ENCODE data around the gene AKR7A3.
"Not testable (repeated sequence)": the region's sequence is repeated elsewhere in the genome, so short reads cannot be mapped to it uniquely, and the experiment has no call there.

Gene AKR7A3

GRCh38 chr1:19287436-19288185 lies 959 bp downstream of the AKR7A3 start:
- no peak for FAIRE-seq

- FAIRE-seq: not testable (repeated sequence)
Measured at GRCh38 chr1:19285807-19286206, 2.8 kb downstream of the AKR7A3 start.

GRCh38 chr1:19285366-19285765 lies 3.2 kb downstream of the AKR7A3 start:
- not testable (repeated sequence) for FAIRE-seq

DNA sequence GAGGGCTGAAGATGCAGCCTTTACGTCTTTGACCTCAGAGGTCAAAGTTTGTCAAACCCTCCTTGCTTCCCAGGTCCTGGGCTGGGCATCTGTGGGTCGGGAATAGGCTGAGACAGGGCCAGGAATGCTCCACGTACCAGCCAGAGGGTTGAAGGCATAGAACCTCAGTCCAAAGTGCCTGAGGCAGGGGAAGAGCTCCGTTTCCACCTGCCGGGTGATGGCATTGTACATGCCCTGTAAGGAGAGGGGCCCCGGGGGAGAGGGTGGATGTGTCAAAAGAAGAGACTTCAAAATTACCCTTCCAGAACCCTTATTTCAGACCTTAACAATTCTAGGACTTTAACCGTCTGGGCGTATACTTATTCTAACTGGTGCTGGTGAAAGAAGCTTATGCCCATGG lies 3.7 kb downstream of the AKR7A3 start:
- no peak for FAIRE-seq

GRCh38 chr1:19283891-19284290 lies 4.7 kb downstream of the AKR7A3 start:
- no peak for FAIRE-seq

DNA sequence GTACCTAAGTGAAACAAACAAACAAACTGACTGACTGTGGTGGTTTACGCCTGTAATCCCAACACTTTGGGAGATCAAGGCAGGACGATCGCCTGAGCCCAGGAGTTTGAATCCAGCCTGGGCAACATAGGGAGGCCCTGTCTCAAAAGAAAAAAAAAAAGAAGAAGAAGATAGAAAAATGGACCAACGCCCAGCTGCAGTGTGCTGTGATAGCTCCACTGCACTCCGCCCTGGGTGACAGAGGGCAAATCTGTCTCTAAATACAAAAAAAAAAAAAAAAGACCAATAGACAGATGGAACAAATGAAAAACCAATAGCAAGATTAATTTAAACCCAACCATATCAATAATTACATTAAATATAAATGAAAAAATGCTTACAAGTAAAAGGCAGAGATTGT lies 13.9 kb downstream of the AKR7A3 start:
- FAIRE-seq: no peak

DNA sequence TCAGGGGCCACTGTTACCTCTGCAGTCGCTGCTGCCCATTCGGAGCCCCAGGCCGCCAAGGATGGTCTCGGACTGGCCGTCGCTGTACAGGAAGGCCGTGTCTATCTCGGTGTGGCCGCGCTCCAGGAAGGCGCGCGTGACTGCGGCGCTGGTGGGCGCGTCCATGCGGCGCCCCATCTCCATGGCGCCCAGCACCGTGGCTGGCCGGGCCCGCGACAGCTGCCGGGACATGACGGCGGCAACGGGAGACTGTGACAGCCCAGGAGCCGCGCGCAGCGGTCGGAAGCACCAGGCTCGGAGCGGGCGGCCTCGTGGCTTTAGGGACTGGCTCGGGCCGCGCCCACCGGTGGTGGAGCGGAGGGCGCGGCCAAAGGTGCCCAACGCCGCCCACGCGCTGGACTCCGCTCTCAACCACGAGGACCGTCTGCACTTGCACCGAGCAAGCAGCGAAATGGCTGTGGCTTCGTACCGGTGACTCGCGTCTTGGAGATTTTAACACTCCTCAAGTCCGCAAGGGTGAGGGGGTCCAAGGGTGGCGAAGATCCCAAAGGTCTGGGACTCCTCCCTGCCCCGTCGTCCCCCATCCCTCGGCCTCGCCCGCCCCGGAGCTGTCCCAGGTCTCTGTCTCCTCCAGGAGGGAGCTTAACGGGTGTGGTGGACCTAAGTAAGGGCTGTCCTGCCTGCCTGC lies 14.6 kb downstream of the AKR7A3 start:
- not testable (repeated sequence) for FAIRE-seq

DNA sequence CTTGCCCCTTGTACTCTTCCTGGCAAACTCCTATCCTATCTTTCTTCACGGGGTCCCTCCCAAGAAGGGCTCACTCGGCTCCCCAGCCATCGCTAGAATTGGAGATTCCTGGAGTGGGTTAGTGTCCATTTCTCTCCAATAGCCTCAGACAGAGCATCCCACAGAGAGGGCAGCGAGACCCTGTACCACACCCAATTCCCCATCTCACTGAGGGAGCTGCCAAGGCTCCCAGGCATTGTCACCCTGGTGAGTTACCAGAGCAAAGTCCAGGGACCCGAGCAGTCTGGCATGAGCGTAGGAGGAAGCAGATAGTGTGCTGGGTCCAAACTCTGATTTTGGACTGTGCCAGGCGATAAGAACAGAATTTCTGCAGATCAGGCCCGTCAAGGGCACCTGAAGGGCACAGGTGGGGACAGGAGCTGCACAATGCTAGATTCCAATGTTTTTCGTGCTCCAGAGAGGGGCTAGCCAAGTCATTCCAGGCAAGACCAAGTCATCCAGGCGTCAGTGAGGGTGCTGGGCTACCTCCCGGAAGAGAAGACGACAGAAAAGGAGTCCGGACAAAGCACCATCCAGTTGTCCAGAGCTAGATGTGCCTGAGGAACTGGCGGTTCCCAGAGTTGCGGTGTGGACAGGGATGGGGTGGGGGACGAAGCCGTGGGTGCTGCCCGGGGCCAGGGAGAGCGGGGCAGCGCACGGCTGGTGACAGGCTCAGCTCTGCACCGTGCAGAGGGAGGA lies 15.3 kb downstream of the AKR7A3 start:
- no peak for FAIRE-seq

DNA sequence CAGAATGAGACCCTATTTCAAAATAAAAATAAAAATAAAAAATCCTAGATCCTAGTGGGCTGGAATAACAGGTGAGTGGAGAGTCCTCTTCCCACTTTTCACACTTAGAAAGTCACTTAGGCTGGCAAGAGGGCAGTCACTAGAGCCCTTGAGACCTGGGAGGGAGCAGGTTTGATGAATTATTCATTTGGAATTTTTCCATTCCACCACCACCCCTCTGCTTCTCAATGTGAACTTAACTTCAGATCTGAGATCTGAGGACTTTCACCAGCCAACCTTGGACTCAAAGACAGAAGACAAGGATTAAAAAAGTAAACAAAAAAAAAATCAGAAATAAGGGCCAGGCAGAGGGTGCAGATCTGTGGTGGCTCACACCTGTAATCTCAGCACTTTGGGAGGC lies 16.5 kb downstream of the AKR7A3 start:
- FAIRE-seq: no peak

- FAIRE-seq: not testable (repeated sequence)
Measured at GRCh38 chr1:19270343-19270730, 18.2 kb downstream of the AKR7A3 start.

- not testable (repeated sequence) for FAIRE-seq
Measured at GRCh38 chr1:19269427-19270342, 18.9 kb downstream of the AKR7A3 start.

GRCh38 chr1:19268445-19268844 lies 20.1 kb downstream of the AKR7A3 start:
- FAIRE-seq: no peak

DNA sequence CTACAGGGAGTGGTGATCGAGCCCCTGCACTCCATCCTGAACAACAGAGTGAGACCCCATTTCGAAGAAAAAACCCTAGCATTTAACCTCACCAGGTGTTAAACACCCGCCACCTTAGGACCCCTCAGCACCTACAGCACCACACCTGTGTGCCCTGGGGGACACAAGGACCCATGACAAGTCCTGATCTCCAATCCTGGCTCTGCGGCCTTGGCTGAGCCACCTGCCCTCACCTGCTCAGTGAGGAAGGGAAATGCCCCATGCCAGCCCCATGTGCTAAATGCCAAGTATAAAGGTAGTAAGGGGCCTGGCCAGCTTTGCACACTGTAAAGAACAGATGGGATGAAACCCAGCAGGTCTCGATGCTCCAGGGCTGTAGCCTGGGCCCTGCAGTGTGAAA lies 25.8 kb downstream of the AKR7A3 start:
- no peak for FAIRE-seq

GRCh38 chr1:19262047-19262446 lies 26.5 kb downstream of the AKR7A3 start:
- no peak for FAIRE-seq

DNA sequence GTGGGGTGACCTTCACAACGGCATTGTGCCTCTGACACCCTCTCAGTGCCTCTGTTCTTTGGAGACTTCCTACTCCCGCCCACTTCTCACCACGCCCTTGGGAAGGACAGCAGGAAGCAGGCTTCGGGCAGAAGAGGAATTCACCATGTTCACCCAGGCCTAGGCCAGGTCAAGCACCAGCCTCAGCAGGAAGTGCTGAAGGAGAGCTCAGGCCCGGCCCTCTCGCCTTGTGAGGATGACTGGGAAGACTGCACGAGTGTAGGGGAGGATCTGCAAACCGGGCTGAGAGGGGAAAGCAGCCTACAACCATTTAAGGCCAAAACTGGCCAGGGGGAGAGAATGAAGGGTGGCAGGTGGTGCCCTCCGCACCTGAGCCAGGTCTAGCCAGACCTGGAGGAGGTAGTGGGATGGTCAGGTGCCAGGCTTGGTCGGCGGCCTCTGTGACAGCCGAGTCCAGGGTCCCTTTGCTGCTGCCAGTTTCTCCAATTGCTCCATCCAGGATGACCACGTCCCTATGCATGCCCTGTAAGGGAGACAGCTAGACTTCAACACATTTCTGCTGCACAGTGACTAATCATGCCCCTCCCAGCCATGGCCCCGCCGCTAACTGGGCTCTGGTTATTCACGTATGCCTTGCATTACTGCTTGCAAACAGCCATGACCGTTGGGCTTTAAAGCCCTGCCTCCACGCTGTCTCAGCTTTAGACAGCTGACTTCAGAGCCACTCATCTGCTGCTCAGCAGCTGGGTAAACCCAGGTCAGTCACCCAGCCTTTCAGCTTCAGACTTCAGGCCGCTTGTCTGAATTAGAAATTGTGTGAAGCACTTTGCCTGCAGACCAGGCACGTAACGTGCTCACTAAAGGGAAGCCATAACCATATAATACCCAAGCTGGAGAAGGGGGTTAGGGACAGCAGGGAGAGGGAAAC lies 28.1 kb downstream of the AKR7A3 start:
- peak; percentile 97 for FAIRE-seq

GRCh38 chr1:19258353-19258752 lies 30.2 kb downstream of the AKR7A3 start:
- no peak for FAIRE-seq

DNA sequence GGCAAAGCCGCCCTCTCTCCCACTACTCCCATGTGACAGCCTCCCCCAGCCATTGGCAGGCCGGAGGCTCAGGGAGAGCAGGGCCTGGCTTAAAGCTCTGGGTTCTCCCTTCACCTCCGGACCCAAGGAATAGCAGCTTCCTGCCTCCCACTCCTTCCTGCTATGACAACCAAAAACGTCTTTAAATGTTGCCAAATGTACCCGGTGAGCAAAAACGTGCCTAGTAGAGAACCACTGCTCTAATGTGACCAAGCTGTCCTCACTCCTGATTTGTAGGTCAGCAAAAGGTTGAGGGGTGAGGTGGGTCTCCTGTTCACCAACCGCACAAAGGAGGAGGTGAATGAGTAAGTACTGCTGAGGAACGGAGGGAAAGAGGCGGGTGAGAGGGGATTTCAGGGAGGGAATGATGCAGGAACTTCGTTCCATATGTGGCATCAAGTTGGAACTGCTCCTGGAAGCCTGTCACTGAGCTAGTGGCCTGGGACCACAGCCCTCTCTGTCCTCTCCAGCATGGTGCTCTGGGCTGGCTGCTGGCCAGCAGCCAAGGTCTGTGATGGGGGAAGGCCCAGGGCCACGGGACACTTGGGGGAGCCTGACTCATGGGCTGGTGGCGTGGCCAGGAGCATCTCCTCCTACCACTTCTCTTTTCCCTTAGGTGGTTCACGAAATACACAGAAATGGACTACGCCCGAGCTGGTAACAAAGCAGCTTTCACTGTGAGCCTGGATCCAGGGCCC lies 31.2 kb downstream of the AKR7A3 start:
- no peak for FAIRE-seq

DNA sequence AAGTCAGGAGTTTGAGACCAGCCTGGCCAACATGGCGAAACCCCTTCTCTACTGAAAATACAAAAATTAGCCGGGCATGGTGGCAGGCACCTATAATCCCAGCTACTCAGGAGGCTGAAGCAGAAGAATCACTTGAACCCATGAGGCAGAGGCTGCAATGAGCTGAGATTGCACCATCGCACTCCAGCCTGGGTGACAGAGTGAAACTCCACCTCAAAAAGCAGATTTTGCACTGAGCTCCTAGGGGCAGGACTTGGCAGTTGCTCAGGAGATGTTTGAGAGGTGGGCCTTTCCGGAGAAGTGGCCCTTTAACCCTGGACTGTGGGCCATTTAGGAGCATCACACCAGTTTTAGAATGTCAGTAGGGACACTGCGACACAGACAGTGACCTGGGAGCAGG lies 32.3 kb downstream of the AKR7A3 start:
- FAIRE-seq: not testable (repeated sequence)

DNA sequence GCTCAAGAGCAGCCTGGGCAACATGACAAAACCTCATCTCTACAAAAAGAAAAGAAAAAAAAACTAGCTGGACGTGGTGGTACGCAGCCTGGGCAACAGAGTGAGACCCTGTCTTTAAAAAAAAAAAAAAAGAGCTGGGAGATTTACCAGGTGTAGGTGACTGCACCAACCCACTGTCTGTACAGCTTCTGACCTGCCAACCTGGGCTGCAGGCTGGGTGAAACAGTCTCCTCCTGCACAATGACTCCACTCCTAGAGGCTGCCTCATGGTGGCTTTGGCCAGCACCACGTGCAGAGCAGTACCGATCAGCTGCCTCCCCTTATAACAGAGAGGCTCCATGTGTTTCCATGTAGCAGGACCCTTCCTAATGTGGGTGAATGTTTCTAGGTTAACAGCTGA lies 33.3 kb downstream of the AKR7A3 start:
- FAIRE-seq: no peak

DNA sequence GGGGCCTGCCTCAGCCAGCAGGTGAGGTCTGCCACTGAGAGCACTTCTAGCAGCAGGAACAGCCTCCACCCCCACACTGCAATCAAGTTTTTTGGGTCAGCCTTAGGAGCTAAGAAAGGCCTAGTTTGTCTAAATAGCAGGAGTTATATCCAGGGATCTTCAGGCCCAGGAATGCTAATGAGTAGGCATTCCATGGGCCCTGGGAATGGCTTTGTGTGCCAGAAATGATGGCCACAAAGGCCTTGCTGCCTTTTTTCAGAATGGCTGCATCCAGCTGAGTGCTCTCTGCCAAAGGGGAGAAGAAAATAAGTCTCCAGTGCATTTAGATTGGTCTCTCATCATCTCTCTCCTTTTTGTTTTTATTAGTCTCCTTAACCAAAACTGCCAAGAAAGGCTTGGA lies 34.2 kb downstream of the AKR7A3 start:
- no peak for FAIRE-seq
